ENCODE measurements around the gene KRTAP5-2. TPM values are rescaled to one million over a fixed set of nuclear protein-coding genes. Genes with fewer than 3 reads are reported as not detected.

The KRTAP5-2 gene
- total RNA-seq, 1 donor from 2014 or later = not detected

- H3K36me3 Mint-ChIP-seq (ENCODE audit: insufficient read depth) = no peaks in the 10 kb centered on the region
- peaks cover 63% of the 10 kb centered on the region for H3K27me3 Mint-ChIP-seq
- H3K4me1 Mint-ChIP-seq (ENCODE audit: low read depth) = peaks cover 7% of the 10 kb centered on the region
- TF ChIP-seq, protein P1, sequence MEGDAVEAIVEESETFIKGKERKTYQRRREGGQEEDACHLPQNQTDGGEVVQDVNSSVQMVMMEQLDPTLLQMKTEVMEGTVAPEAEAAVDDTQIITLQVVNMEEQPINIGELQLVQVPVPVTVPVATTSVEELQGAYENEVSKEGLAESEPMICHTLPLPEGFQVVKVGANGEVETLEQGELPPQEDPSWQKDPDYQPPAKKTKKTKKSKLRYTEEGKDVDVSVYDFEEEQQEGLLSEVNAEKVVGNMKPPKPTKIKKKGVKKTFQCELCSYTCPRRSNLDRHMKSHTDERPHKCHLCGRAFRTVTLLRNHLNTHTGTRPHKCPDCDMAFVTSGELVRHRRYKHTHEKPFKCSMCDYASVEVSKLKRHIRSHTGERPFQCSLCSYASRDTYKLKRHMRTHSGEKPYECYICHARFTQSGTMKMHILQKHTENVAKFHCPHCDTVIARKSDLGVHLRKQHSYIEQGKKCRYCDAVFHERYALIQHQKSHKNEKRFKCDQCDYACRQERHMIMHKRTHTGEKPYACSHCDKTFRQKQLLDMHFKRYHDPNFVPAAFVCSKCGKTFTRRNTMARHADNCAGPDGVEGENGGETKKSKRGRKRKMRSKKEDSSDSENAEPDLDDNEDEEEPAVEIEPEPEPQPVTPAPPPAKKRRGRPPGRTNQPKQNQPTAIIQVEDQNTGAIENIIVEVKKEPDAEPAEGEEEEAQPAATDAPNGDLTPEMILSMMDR (IDR thresholded peaks at IDR 0.05; ENCODE audit: unreplicated experiment) = no peak
- no peak overlapping the region for H3K4me3 Mint-ChIP-seq (ENCODE audit: low read depth)
- H3K27ac Mint-ChIP-seq = no peak overlapping the region
- no peak for DNase-seq (ENCODE audit: low spot score, unreplicated experiment)
- H3K9me3 Mint-ChIP-seq (ENCODE audit: low read depth) = no peaks in the 10 kb centered on the region
Measured at GRCh38 chr11:1631066-1631568, 33.0 kb upstream of the KRTAP5-2 start.

DNA sequence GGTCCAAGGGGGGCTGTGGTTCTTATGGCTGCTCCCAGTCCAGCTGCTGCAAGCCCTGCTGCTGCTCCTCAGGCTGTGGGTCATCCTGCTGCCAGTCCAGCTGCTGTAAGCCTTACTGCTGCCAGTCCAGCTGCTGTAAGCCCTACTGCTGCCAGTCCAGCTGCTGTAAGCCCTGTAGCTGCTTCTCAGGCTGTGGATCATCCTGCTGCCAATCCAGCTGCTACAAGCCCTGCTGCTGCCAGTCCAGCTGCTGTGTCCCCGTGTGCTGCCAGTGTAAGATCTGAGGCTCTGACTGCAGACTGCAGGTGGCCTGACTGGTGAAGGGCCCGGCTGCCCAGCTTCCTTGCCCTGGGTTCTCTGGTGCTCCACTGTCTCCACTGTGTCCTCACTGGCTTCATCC, 32.2 kb upstream of the KRTAP5-2 start:
- H3K27me3 Mint-ChIP-seq = peaks cover 61% of the 10 kb centered on the region
- TF ChIP-seq, protein P1 (IDR thresholded peaks at IDR 0.05; ENCODE audit: unreplicated experiment) = no peak
- H3K4me1 Mint-ChIP-seq (ENCODE audit: low read depth) = peaks cover 7% of the 10 kb centered on the region
- H3K4me3 Mint-ChIP-seq (ENCODE audit: low read depth) = no peak overlapping the region
- H3K27ac Mint-ChIP-seq = no peak overlapping the region
- H3K36me3 Mint-ChIP-seq (ENCODE audit: insufficient read depth) = no peaks in the 10 kb centered on the region
- no peaks in the 10 kb centered on the region for H3K9me3 Mint-ChIP-seq (ENCODE audit: low read depth)
- no peak for DNase-seq (ENCODE audit: low spot score, unreplicated experiment)

GRCh38 chr11:1629326-1630185, 31.5 kb upstream of the KRTAP5-2 start, which contains the start of gene KRTAP5-5:
KRTAP5-5 (plus strand) TSS chr11:1629775; CDS start chr11:1629841, 66 bp downstream.
- Mint-ChIP-seq H3K9me3 (ENCODE audit: low read depth) (no peaks in the 10 kb centered on the region), H3K4me1 (ENCODE audit: low read depth) (peaks cover 7% of the 10 kb centered on the region), H3K27me3 (peaks cover 63% of the 10 kb centered on the region), H3K36me3 (ENCODE audit: insufficient read depth) (no peaks in the 10 kb centered on the region), H3K27ac (no peak within 1 kb of the TSS), H3K4me3 (ENCODE audit: low read depth) (no peak within 1 kb of the TSS)
- no peak for DNase-seq (ENCODE audit: low spot score, unreplicated experiment)
- TF ChIP-seq, protein P1 (IDR thresholded peaks at IDR 0.05; ENCODE audit: unreplicated experiment) = no peak

DNA sequence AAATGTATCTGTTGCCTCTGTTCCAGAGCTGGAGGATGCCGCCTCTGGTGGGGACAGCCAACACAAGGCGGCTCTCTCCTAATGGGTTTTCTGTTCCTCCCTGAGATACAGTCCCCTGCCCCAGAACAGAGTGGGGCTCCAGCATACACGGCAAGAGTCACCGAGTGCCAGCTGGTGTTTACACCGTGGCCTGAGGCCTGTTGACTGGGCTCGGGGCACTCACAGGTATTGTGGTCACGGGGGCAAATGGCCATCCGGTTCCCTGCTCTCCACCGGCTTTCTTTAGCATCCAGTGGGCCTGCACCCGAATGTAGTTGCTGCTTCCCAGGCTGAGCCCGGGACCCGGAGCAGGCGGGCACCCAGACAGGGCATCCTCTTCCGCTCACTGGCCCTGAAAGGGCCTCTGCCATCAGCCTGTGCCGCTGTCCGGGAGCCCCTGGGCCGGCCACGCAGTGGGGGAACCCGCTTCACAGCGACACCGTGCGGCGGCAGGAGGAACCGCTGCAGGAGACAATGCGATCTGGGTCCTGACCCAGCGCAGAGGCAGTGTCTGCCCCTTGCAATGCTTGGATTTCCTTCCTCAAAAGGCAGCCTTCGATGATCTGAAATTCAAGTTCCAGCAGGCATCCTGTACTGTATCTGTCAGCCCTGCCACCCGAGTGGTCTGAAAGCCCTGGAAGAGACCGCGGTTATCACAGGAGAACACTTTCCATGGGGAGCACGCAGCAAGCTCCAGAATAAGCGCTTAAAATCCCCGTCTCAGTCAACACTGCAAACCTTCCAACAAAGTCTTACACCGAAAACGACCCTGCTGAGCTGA, 30.6 kb upstream of the KRTAP5-2 start:
- no peak overlapping the region for H3K27ac Mint-ChIP-seq
- no peaks in the 10 kb centered on the region for H3K36me3 Mint-ChIP-seq (ENCODE audit: insufficient read depth)
- no peaks in the 10 kb centered on the region for H3K9me3 Mint-ChIP-seq (ENCODE audit: low read depth)
- DNase-seq (ENCODE audit: low spot score, unreplicated experiment) = peak; percentile 65
- TF ChIP-seq, protein P1 (IDR thresholded peaks at IDR 0.05; ENCODE audit: unreplicated experiment) = peak; percentile 91
- no peak overlapping the region for H3K4me3 Mint-ChIP-seq (ENCODE audit: low read depth)
- H3K27me3 Mint-ChIP-seq = peaks cover 69% of the 10 kb centered on the region
- peaks cover 7% of the 10 kb centered on the region for H3K4me1 Mint-ChIP-seq (ENCODE audit: low read depth)

GRCh38 chr11:1625541-1625940, 27.4 kb upstream of the KRTAP5-2 start:
- no peak overlapping the region for H3K27ac Mint-ChIP-seq
- H3K9me3 Mint-ChIP-seq (ENCODE audit: low read depth) = no peaks in the 10 kb centered on the region
- H3K27me3 Mint-ChIP-seq = peaks cover 60% of the 10 kb centered on the region
- TF ChIP-seq, protein P1 (IDR thresholded peaks at IDR 0.05; ENCODE audit: unreplicated experiment) = no peak
- no peaks in the 10 kb centered on the region for H3K36me3 Mint-ChIP-seq (ENCODE audit: insufficient read depth)
- no peak overlapping the region for H3K4me3 Mint-ChIP-seq (ENCODE audit: low read depth)
- no peak for DNase-seq (ENCODE audit: low spot score, unreplicated experiment)
- peaks cover 2% of the 10 kb centered on the region for H3K4me1 Mint-ChIP-seq (ENCODE audit: low read depth)

All from progenitor cell of endocrine pancreas (in vitro differentiated cells).